HuH-7.5 (cell line): ENCODE measurements around the gene IL11.
"Not testable (repeated sequence)": the region's sequence is repeated elsewhere in the genome, so short reads cannot be mapped to it uniquely, and the experiment has no call there.

Experiments used
- DNase-seq: peaks from one replicate; pipeline ENCODE4 v3.0.0; 2011; ENCODE audit warnings: low spot score

IL11 gene

GRCh38 chr19:55352040-55352439 lies 18.2 kb downstream of the IL11 start:
- no peak for DNase-seq

DNA sequence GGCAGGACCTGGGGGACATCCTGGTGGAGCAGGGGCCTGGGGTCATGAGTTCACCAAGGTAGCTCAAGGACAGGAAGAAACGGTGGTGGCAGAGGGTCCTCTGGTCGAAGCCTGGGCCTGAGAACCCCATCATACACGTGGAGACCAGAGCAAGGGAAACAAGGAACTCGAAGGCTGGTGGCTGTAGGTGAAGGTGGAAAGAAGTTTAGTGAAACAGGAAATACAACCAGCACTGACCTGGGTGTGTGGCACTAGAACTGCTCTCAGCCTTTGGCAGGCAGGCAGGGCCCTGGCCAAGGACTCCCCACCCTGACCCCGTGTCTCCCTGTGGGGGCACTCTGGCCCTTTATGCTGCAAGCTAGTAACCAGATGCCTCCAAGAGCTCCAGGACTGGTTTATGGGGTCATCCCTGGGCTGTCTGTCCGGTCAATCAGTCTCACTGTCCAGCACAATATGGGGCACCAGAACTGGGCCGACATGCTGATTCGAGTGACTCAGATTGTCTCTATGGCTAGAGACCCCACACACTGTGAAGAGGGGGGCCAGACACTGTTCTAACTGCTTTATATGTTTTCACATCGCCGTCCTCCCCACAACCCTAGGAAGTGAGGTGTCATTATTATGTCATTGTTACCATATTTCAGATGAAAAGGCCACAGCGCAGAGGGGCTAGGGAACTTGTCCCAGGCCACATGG lies 19.5 kb downstream of the IL11 start:
- DNase-seq: no peak

GRCh38 chr19:55348317-55349034 lies 21.8 kb downstream of the IL11 start:
- DNase-seq: no peak

DNA sequence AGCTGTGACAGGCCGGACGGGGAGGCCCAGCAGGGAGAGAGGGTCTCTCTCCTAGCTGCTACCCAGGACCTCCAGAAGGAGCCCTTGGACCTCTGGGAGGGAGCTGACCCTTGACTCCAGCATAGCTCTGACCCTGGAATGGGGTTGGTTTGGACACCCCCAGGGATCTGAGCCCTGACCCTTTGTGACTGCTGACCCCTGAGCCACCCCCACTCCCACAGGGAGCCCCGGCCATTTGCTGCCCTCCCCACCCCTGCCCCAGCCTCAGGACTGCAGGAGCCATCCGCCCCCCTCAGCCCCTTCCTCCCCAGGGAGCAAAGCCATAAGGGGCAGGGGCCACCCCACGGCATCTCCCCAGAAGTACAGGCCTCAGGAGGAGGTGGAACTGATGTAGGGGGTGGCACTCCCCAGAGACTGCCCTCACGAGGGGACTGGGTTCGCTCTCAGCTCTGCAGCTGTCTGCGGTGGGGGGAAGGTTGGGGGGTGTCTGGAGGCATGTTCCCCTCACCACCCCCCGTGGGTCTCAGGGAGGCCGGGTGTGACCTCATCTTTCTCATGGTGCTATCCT lies 22.7 kb downstream of the IL11 start:
- no peak for DNase-seq

GRCh38 chr19:55346725-55347441 lies 23.4 kb downstream of the IL11 start:
- DNase-seq: no peak

DNA sequence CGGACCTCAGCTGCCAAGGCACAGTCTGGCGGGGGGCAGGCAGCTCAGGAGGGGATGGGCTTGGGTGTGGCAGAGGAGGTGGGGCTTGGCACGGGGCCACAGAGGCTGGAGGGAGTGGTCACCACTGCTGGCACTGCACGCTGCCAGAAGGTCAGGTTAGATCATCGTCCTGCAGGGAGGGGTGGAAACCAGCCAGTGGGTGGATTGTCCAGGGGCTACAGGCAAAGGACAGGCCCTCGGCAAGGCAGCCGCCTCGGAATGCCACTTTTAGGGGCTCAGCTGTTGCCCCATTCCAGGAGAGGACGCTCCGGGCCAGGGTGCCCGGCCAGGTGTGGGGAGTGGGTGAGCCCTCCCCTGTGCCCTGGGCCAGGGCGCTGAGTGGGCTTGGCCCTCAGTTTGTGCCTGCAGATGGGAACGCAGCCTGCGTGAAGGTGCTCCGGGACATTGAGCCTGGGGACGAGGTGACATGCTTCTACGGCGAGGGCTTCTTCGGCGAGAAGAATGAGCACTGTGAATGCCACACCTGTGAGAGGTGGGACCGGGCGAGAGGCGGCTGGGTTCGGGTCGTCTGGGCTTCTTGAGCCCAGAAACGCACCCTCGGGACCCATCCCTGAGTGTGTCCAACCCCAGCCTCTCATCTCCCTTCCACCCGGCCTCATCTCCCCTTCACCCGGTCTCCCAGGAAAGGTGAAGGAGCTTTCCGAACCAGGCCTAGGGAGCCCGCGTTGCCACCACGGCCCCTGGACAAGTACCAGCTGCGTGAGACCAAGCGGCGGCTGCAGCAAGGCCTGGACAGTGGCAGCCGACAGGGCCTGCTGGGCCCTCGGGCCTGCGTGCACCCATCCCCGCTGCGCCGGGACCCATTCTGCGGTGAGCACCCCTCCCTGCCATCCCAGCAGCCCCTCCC lies 24.2 kb downstream of the IL11 start:
- DNase-seq: no peak

- no peak for DNase-seq
Observed at GRCh38 chr19:55345101-55345817, 25.0 kb downstream of the IL11 start.

DNA sequence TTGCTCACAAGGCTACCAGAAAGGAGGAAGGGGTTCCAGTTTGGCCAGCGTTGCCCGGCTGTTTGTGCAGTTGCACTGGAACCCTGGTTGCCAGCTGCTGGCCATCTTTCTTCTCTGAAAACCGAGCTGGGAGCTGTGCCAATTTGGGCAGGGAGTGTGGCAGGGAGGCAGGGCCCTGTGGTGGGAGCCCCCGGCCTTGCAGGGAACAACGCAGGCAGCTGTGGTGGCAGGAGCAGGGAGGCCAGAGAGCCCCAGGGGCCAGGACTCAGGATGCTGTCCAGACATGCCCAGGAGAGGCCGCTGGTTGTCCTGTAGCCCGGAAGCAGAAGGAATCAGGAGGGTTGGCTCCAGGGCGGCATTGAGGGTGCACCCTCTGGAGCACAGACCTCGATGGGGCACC lies 25.8 kb downstream of the IL11 start:
- no peak for DNase-seq

GRCh38 chr19:55341595-55342531 lies 28.4 kb downstream of the IL11 start:
- DNase-seq: no peak

- DNase-seq: peak; percentile 98
Observed at GRCh38 chr19:55341171-55341588, 29.1 kb downstream of the IL11 start.

- DNase-seq: no peak
Observed at GRCh38 chr19:55340784-55341147, 29.5 kb downstream of the IL11 start.

DNA sequence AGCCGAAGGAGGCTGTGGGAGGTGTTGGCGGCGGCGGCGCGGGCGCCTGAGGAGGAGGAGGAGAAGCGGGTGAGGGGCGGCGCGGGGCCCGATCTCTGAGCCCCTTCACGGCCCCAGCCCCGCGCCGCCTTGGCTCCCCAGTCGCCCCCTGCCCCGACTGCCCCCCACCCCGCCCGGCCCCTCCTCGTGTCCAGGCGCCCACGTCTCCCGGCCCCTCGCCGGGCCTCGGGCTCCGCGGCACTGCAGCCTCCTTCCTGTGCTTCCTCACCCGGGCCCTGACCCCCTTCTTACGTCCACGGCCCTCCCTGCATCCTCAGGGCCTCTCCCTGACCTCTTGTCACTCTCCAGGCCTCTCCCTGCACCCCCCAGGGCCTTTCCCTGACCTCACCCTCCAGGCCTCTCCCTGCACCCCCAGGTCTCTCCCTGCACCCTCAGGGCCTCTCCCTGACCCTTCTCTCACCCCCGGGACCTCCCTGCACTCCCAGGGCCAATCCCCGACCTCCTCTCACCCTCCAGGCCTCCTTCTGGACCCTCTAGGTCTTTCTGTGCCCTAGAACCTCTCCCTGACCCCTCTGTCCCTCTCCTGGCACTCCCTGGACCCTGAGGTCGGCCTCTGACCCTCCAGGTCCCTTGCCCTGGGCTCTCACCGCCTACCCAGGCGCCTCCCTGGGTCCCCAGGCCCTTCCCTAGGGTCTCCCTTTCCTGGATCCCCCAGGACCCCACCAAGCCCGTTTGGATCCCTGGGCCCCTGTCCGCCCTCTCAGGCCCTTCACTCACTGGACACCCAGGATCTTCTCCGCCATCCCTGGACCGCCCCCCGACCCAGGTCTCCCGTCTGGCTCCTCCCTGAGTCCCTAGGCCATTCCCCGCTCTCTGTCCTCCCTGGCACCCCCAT lies 30.1 kb downstream of the IL11 start:
- DNase-seq: no peak

GRCh38 chr19:55339105-55339888 lies 31.0 kb downstream of the IL11 start, which contains the start of gene KMT5C:
Gene KMT5C, plus strand, starts transcription at chr19:55339876. Its CDS starts 2,061 bp downstream, at chr19:55341937.
- peak; percentile 98 for DNase-seq

- DNase-seq: no peak
Observed at GRCh38 chr19:55336101-55336500, 34.2 kb downstream of the IL11 start.

DNA sequence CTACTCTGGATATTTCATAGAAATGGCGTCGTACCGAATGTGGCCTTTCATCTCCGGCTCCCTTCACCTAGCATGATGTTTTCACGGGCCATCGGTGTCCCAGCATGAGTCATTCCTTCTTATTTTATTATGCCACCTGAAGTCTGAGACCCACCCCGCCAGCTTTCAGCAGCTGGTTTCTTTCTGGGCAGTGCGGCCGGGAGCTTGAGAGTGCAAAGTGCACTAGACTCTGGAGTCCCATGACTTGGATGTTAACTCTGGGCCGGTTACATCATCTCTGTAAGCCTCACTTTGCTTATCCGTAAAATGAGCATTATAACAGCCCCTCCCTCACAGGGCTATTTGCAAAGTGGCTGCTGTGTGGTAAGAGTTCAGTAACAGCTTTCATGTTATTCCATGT lies 36.4 kb downstream of the IL11 start:
- peak; percentile 70 for DNase-seq

GRCh38 chr19:55329791-55330190 lies 40.5 kb downstream of the IL11 start:
- not testable (repeated sequence) for DNase-seq

- DNase-seq: not testable (repeated sequence)
Observed at GRCh38 chr19:55328774-55329318, 41.4 kb downstream of the IL11 start.

DNA sequence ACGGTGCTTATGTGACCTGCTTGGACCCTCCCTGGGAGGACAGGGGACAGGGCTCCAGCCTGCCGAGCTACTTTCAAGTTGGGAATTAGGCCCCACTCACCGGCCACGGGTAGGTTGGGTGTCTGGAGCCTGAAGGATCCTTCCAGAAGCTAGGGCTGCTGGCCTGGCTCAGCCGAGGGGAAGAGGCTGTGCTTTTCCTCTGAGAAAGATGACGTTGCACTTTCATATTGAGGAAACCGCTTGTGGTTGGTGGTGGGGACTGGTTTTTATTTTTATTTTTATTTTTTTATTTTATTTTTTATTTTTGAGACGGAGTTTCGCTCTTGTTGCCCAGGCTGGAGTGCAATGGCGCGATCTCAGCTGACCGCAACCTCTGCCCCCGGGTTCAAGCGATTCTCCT lies 45.1 kb downstream of the IL11 start, which contains the start of gene TMEM150B:
Gene TMEM150B (minus strand): TSS at position 170 of the 400 bp plus-strand sequence. CDS start 4,305 bp downstream, outside the sequence.
- no peak for DNase-seq
